ENCODE data around the gene PPT1.

DNA sequence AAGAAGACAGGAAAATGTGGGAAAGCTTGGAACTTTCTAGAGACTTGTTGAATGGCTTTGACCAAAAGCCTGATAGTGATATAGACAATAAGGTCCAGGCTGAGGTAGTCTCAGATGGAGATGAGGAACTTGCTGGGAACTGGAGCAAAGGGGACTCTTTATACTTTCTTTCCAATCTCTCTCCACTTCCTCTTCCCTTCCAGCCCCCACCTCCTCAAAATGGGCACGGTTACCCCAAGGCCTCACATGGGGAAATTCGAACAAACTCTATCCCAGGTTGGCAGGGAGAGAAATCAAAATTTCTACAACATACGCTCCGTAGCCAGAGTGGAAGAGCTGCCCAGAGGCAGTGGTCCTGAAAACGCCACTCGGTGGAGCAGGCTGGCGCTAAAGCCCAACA is 15.2 kb downstream of the PPT1 start:
- TF ChIP-seq EP300 (IDR thresholded peaks at IDR 0.05) (no peak), POLR2A (IDR thresholded peaks at IDR 0.05) (no peak)
- TF ChIP-seq, protein P1, sequence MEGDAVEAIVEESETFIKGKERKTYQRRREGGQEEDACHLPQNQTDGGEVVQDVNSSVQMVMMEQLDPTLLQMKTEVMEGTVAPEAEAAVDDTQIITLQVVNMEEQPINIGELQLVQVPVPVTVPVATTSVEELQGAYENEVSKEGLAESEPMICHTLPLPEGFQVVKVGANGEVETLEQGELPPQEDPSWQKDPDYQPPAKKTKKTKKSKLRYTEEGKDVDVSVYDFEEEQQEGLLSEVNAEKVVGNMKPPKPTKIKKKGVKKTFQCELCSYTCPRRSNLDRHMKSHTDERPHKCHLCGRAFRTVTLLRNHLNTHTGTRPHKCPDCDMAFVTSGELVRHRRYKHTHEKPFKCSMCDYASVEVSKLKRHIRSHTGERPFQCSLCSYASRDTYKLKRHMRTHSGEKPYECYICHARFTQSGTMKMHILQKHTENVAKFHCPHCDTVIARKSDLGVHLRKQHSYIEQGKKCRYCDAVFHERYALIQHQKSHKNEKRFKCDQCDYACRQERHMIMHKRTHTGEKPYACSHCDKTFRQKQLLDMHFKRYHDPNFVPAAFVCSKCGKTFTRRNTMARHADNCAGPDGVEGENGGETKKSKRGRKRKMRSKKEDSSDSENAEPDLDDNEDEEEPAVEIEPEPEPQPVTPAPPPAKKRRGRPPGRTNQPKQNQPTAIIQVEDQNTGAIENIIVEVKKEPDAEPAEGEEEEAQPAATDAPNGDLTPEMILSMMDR (IDR thresholded peaks at IDR 0.05): no peak

All from gastroesophageal sphincter (tissue), 3 donors.